HG02798 (cell line): ENCODE data around the gene STK39.
"Not testable (repeated sequence)": the region's sequence is repeated elsewhere in the genome, so short reads cannot be mapped to it uniquely, and the experiment has no call there.

Source experiments
- ATAC-seq: cut with Tn5 transposase; IDR thresholded peaks from one replicate; pipeline ENCODE4 v1.9.1; 2021; ENCODE audit warnings: mild to moderate bottlenecking; ENCODE audit not compliant: unreplicated experiment, poor library complexity

The STK39 gene

GRCh38 chr2:168143813-168144212 is 103.6 kb downstream of the STK39 start:
- no peak for ATAC-seq

- ATAC-seq: no peak
Measured at GRCh38 chr2:168140892-168141291, 106.5 kb downstream of the STK39 start.

- ATAC-seq: no peak
Measured at GRCh38 chr2:168139852-168140251, 107.5 kb downstream of the STK39 start.

GRCh38 chr2:168138901-168139300 is 108.5 kb downstream of the STK39 start:
- ATAC-seq: no peak

GRCh38 chr2:168138374-168138773 is 109.0 kb downstream of the STK39 start:
- no peak for ATAC-seq

- no peak for ATAC-seq
Measured at GRCh38 chr2:168137510-168138180, 109.8 kb downstream of the STK39 start.

- peak; percentile 56 for ATAC-seq
Measured at GRCh38 chr2:168136392-168136977, 110.9 kb downstream of the STK39 start.

- no peak for ATAC-seq
Measured at GRCh38 chr2:168135630-168136029, 111.8 kb downstream of the STK39 start.

GRCh38 chr2:168135121-168135520 is 112.3 kb downstream of the STK39 start:
- no peak for ATAC-seq

GRCh38 chr2:168134485-168134884 is 112.9 kb downstream of the STK39 start:
- no peak for ATAC-seq

GRCh38 chr2:168132389-168132788 is 115.0 kb downstream of the STK39 start:
- no peak for ATAC-seq

- ATAC-seq: no peak
Measured at GRCh38 chr2:168130346-168130745, 117.0 kb downstream of the STK39 start.

GRCh38 chr2:168127371-168127770 is 120.0 kb downstream of the STK39 start:
- ATAC-seq: no peak

GRCh38 chr2:168122210-168122609 is 125.2 kb downstream of the STK39 start:
- not testable (repeated sequence) for ATAC-seq

- no peak for ATAC-seq
Measured at GRCh38 chr2:168120730-168121129, 126.7 kb downstream of the STK39 start.

- ATAC-seq: no peak
Measured at GRCh38 chr2:168120310-168120709, 127.1 kb downstream of the STK39 start.

GRCh38 chr2:168119515-168120141 is 127.8 kb downstream of the STK39 start:
- peak; percentile 55 for ATAC-seq

- peak; percentile 80 for ATAC-seq
Measured at GRCh38 chr2:168118733-168119514, 128.5 kb downstream of the STK39 start.

GRCh38 chr2:168116448-168116847 is 130.9 kb downstream of the STK39 start:
- ATAC-seq: no peak

- no peak for ATAC-seq
Measured at GRCh38 chr2:168114619-168115018, 132.8 kb downstream of the STK39 start.

GRCh38 chr2:168114040-168114439 is 133.4 kb downstream of the STK39 start:
- no peak for ATAC-seq
